HS-27A (cell line): ENCODE measurements around the gene CNNM2.
"Not testable (repeated sequence)": the region's sequence is repeated elsewhere in the genome, so short reads cannot be mapped to it uniquely, and the experiment has no call there.

Experiments used
- DNase-seq: peaks from one replicate; pipeline ENCODE4 v3.0.0-alpha.2; 2012; ENCODE audit warnings: low read depth, missing footprints

CNNM2 gene

DNA sequence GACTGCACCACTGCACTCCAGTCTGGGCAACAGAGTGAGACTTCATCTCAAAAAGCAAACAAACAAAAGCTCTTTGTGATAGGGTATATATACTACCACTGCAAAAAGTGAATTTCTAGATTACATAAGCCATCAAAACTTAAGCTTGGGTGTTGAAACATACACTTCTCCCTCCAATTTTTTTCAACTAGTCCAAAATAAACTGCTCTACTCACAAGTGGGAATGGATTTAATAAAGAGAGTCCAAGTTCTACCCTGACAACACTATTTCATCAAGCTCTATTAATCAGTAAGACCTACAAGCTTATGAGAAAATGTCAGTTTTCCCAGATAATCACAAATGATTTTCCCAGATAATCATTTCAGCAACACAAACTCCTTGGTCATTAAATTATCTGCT, 192.3 kb downstream of the CNNM2 start:
- DNase-seq, result no peak

DNA sequence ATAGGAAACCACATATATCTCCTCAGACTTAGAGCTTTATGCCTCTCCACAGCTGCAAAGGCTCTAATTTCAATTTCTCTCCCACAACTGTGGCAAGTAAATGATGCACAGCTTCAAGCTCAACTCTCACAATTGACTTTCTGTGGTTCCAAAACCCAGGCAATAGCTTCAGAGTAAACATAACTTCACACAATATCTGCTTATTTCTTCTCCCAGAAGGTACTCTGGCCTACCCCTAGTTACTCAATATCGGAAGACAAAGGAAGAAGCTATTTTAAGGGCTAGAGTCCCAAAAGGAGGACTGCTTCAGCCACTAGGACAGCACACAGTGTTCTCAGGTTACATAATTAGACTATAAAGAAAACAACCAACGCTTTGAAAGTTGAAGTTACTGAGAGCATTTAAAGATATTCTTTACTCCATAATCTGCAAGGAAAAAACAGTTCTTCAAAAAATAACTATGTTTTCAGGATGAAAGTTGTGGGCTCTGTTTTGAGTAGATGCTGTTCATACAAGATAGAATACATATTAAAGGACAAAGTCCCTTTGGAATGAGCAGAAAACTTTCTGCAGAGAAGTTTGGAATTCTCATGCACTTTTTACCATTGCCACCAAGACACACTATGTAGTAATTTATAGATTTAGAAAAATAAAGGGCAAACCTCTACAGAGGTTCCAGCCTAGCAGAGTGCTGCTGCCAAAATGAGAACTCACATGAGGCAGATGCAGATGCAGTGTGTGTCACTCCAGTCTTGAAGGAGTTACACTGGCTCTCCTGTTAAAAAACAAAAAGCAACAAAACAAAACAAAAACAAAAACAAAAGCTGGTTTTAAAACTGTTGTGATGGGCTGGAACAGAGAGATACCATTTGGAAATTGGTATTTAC, 193.2 kb downstream of the CNNM2 start:
- no peak for DNase-seq

DNA sequence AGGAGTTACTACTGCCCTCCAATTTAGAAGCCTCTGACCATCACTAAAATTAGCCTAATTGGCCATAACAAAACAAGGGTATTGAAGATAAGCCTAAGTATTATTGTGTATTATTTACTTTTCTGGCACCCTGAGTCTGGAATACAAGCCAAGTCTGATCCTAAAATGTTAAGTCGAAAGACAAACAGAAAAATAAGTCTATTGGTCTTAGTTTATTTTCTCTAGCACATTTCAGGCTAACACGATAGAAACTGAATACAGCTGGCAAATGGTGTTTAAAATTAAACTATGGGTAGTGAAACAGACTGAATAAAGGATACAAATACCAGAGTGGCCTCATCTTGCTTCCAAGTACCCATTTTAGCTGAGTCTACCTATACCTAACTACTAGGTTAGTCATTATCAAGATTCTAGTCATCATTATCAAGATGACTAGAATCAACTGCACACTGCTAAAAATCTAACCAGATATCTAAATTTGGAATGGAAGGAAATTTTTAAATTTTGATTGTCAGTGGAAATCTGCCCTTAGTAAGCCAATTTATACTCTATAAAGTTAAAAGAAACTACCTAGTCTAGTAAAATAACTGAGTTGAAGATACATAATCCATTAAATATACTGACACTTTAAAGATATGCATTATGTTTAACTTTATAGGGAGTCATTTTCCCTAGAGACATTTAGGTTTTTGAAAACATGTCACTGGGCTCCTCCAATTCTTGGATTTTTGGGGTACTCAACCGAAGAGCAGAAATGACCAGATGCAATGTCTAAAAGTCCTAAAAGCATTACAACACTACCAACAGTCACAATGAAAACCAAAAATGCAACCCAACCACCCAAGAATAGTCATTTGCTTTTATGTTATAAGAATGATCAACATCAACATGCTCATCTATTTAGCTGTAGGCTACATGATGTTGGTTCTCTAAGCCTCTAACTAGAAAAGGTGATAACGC, 194.1 kb downstream of the CNNM2 start:
- no peak for DNase-seq

DNA sequence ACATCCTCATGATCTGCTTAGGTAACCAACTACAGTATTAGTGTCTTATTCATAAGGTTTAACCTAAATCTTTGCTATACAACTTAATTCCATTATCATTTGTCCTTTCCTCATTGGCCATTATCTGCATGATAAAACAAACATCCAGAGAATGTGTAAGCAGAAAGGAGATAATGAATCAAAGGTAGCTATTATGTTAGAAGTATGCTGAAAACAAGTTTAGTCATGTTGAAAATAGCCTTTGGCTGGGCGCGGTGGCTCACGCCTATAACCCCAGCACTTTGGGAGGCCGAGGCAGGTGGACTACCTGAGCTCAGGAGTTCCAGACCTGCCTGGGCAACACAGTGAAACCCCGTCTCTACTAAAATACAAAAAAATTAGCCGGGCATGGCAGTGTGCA, 196.8 kb downstream of the CNNM2 start:
- DNase-seq, result no peak

DNA sequence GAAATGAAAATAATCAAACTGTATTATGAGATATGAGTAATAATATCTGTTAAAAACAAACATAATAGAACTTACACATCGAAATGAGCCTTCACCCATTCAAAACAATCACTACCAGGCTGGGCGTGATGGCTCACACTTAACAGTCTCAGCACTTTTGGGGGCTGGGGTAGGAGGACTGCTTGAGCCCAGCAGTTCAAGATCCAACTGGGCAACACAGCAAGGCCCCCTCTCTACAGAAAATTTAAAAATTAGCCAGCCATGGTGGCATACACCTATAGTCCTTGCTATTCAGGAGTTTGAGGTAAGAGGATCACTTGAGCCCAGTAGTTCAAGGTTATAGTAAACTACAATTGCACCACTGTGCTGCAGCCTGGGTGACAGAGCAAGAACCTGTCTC, 199.2 kb downstream of the CNNM2 start:
- no peak for DNase-seq

DNA sequence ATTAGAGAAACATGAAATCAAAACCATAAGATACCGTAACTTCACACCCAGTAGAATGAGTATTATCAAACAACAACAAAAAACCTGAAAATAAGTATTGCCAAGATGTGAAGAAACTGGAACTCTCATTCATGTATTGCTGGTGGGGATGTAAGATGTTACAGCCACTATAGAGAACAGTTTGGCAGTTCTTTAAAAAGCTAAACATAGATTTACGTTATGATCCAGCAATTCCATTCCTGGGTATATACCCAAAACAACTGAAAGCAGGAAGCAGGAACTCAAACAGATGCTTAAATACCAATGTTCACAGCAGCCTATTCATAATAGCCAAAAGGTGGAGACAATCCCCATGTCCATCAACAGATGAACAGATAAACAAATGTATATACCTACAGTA, 202.5 kb downstream of the CNNM2 start:
- DNase-seq, result no peak

DNA sequence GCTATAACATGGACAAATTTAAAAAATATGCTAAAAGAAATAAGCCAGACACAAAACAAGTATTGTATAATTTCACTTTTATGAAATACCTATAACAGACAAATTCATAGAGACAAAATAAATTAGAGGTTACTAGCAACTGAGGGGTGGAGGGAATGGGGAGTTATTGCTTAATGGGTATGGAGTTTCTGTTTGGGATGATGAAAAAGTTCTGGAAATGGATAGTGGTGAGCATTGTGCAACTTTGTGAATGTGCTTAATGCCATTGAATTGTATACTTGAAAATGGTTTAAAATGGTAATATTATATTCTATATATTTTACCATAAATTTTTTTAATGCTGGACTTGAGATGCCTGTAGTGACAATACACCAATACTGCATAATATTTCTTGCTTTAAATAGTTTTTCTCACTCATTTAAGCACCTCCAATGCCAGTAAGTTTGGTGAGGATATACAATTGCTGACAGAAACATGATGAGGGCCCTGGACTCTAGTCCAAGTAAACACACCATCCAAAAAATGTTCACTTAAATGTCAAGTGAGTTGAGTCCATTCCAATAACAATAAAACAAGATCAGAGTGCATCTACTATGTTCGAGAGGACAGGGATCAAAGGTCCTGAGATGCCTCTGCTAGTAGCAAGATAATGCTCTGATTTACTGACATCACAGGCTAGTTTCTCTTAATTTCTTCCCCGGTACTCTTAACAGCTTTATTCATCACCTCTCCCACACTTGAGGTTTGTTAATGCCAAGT, 203.1 kb downstream of the CNNM2 start:
- DNase-seq, result no peak

DNA sequence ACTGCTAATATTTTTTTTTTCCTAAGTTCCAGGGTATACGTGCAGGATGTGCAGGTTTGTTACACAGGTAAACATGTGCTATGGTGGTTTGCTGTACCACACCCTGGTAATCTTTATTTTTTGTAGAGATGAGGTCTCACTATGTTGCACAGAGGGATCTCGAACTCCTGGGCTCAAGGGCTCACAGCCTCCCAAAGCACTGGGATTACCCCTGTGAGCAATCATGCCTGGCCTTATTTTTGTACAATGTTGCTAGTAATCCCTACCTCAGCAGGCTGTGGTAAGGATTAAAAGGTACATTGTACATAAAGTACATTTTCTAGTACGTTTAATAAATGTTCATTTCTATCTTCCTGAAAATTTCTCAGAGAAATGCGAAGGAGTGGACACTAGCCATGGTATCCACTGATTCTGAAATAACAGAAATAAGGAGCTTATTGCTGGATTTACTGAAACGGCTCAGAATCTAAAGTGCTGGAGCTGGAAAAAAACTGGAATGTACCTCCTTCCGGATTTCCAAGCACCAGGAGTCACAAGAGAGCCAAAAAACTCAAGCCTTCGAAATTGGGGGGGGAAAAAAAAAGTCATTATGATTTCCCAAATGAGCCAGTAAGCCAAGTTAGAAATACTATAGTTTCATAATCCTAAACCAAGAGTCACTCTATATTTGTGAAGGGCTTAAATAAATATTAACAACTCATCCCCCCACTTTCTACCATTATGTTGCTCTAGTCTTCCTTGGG, 205.4 kb downstream of the CNNM2 start:
- no peak for DNase-seq

DNA sequence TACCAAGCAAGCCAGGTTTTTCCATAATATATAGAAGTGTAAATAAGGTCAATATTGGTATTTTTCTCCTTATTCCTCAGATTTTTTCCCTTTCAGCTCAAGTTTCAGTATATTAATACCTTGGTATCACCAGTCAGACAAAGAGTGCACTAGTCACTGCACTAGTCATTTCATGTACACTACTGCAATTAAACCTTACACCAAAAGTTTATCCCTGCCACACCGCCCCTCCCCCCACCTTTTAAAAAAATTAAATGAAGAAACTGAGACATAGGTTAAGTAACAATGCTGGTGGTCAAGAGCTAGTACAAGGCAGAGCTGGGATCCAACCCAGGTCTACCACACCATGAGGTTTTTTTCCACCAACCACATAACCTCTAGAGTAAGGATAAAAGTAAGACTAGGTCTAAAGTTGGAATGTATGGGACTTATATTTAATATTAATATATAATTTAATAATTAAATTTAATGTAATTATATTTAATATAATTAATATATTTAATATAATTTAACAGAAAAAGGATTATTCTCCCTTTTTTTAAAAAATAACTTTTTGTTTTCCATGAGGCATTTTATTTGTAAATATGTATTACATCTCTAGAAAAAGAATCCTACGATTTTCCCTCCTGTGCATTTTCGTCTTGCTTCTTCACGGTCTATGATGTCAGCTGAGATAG, 206.5 kb downstream of the CNNM2 start:
- DNase-seq, result no peak

DNA sequence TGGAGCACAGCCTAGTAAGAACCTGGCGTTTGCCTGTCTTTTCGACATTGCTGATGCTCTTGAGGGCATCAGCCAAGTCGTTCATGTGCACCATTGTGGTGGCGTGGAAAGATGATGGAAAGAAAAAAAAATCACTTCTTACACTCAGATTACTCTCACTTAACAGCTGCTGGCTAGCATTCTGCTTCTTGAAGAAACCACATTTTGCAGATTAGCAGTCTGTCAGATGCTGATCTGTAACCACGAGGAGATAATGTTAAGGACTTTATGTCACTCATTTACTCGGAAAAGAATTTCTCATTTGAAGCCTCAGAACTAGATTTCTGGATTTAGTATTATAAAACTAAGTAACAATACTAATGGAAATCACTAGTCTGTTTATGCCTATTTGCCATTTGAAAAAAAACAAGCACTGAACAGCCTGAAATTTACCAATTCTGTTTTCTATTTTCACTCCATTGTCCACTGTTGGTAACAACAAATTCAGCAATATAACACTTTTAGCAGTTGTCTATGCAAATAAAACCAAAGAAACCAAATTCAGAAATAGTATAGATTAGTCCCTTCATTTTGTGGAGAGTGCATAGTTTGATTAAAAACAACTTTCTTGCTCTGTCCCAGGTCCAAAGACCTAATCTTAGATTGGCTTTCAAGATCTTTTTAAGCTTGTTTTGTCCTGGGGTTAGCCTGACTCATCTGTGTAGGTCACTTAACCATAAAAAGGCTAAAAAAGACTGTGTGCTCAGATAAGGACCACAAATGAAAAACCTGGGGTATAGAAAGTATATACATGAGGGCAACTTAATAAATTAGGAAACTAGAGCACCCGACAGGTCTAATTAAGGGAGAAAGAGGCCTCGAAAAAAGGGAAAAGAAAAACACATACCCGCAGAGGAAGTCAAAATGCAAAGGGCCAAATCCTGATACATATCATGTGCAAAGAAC, 207.5 kb downstream of the CNNM2 start:
- DNase-seq, result no peak

DNA sequence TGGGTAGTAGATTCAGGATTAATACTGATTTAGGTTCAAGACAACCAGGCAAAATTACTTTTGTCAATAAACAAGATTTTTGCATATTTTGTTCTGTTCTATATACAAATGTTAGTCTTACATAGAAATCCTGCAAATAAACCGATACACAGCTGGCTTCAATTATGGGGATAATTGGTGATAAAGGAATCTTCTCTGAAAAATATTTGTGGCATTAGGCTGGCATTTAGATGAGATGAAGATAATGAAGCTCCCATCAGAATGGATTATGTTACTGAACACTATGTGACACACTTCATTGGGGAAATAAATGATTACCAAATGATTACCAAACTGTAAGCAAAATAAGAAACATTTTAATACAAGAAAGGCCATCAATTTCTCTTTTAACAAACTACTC, 209.1 kb downstream of the CNNM2 start:
- DNase-seq, result no peak

DNA sequence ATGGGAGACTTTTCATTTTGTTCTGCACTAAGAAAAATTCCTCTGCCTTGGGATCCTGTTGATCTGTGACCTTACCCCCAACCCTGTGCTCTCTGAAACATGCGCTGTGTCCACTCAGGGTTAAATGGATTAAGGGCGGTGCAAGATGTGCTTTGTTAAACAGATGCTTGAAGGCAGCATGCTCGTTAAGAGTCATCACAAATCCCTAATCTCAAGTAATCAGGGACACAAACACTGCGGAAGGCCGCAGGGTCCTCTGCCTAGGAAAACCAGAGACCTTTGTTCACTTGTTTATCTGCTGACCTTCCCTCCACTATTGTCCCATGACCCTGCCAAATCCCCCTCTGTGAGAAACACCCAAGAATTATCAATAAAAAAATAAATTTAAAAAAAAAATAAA, 212.1 kb downstream of the CNNM2 start:
- not testable (repeated sequence) for DNase-seq

DNA sequence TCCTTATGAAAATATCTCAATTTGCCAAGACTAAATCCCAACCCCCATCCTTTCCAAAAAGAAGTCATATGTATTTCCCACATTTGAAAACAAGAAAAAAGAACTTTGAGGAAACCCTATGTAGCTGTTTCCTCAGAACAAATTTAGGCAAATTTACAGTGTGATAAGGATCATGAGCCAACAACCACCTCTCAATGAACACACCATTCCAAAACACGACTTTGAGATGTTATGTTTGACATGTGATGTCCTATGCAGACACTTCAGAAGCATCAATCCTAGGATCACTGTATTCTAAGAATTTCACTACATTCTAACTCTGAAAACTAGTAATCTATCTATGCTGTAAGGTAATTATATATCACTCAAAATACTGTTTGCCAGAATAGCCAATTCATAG, 212.8 kb downstream of the CNNM2 start:
- no peak for DNase-seq

DNA sequence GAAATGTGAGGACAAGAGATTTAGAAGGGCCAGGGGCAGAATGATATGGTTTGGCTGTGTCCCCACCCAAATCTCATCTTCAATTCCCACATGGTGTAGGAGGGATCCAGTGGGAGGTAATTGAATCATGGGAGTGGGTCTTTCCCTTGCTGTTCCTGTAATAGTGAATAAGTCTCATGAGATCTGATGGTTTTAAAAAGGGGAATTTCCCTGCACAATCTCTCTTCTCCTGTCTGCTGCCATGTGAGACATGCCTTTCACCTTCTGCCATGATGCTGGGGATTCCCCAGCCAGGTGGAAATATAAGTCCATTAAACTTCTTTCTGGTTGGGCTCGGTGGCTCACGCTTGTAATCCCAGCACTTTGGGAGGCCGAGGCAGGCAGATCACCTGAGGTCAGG, 217.1 kb downstream of the CNNM2 start:
- DNase-seq, result not testable (repeated sequence)

DNA sequence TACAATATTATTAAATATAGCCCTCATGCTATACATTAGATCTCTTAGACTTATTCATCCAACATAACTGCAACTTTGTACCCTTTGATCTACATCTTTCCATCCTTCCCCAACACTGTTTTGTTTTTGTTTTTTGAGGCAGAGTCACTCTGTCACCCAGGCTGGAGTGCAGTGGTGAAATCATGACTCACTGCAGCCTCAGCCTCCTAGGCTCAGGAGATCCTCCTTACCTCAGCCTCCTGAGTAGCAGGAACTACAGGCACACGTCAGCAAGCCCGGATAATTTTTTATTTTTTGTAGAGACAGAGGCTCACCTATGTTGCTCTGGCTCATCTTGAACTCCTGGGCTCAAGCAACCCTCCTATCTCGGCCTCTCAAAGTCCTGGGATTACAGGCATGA, 221.7 kb downstream of the CNNM2 start:
- DNase-seq, result no peak
